Glomerular visceral epithelial cell (primary cell): ENCODE measurements around the gene CCNB3.

Experiments
- DNase-seq: peaks from one replicate; pipeline ENCODE4 v3.0.0-alpha.2; 2016; ENCODE audit errors: extremely low spot score

CCNB3 gene

DNA sequence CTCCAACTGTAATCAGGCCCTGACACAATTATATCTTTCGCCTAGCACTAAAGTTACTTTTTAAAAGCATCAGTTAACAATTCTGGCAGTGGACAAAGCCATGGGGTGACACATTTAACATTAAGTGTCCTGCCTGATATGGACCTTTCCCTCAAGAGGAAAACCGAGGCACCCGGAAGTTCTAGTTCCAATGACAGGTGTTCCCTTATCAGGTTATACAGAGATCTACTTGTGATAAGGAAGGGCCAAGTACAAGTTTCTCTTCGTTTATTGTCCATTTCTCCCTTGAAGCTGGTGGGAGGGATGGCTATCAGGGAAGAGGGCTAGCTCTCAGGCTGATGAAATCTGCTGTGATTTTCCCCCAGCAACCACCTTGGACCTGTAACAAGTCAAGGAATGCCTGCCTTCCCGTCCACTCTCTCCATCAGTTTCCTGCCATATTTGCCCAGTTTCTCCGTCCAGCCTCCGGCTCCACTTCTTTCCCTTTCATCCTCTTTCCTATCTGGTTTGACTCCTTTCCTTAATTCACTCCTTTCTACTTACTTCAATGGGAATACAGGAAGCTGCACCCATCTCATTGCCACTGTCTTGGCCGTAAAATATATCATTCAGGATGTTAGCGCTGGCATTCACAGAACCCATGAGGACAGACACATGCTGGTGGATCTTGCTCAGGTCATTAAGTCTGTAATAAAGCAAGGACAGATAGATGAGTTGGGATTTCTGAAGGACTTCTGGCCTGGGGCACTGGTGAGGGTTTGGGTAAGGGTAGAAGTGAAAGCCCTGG lies 171.1 kb downstream of the CCNB3 start:
- DNase-seq: no peak

GRCh38 chrX:50381729-50382415 lies 177.3 kb downstream of the CCNB3 start:
- DNase-seq: no peak

GRCh38 chrX:50386520-50386919 lies 182.0 kb downstream of the CCNB3 start:
- no peak for DNase-seq

DNA sequence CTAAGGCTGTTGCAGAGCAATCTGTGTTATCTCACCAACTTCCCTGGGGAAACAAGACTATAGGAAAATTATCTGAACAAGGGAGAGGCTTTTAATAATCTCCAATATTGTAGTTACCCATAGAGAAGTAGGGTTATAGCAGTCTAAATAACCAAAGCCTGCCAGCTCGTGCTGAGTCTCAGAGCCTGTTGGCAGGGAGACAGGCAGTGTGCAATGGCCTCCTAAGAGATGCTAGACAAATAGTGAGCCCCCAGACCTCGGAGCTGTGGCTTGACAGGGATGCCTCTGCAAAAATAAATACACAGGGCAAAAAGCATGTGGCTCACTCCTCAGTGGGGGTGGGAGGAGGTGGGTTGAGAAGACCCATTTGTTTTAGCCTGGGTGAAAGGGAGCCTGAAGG lies 189.3 kb downstream of the CCNB3 start:
- no peak for DNase-seq
